Activated CD4-positive, alpha-beta T cell treated with anti-CD3 and anti-CD28 coated beads, Interleukin-2, amount 10 ng/mL, durations not matched to agents 24 days and 14 days (primary cell): ENCODE measurements around the gene PLEKHS1. TPM values are rescaled to one million over a fixed set of nuclear protein-coding genes. Genes with fewer than 3 reads are reported as not detected.

Experiments used
- DNase-seq: peaks from one replicate; pipeline ENCODE4 v3.0.0; 2022
- H3K27ac Mint-ChIP-seq: one replicate; pipeline ENCODE4 v1.8.0; 2022; ENCODE audit warnings: mild to moderate bottlenecking, mixed read lengths
- H3K27me3 Mint-ChIP-seq: one replicate; pipeline ENCODE4 v1.8.0; 2022; ENCODE audit warnings: mixed read lengths
- H3K36me3 Mint-ChIP-seq: one replicate; pipeline ENCODE4 v1.8.0; 2022; ENCODE audit warnings: low read depth, mild to moderate bottlenecking, mixed read lengths
- H3K4me1 Mint-ChIP-seq: one replicate; pipeline ENCODE4 v1.8.0; 2021; ENCODE audit warnings: mixed read lengths
- H3K4me3 Mint-ChIP-seq: one replicate; pipeline ENCODE4 v1.8.0; 2022; ENCODE audit warnings: mild to moderate bottlenecking, moderate library complexity, mixed read lengths
- H3K9me3 Mint-ChIP-seq: one replicate; pipeline ENCODE4 v1.8.0; 2021; ENCODE audit warnings: mixed read lengths
- intact Hi-C: fragments of 100-400 bp; cut with micrococcal nuclease; formaldehyde crosslinking; loops from one replicate; pipeline ENCODE4 v1.15.1; 2023
- total RNA-seq: library from RNA; stranded (reverse); gene quantifications from 2 replicates; pipeline ENCODE4 v1.2.3, GENCODE V29; 2022

Gene PLEKHS1
- total RNA-seq, 1 donor from 2014 or later, result not detected

DNA sequence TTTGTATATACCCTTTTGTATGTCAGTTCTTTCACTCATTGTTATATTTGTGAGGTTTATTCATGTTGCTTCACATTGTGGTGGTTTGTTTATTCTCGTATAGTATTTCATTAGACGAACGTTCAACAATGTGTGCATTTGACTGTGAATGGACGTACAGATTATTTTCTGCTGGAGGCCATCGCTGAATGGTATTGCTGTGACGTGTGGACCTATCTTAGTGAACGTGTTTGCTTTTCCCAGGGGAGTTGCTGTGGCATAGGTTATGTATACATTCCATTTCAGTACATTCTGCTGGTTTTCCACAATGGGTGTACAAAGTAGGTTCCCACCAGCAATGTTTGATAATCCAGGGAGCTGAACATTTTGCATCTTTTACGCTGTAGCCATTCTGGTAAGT lies 31.1 kb upstream of the PLEKHS1 start:
- no peaks in the 10 kb centered on the region for H3K9me3 Mint-ChIP-seq
- no peak overlapping the region for H3K27ac Mint-ChIP-seq
- intact Hi-C loops, result no loop called here
- peaks cover 6% of the 10 kb centered on the region for H3K4me1 Mint-ChIP-seq
- peaks cover 57% of the 10 kb centered on the region for H3K36me3 Mint-ChIP-seq
- H3K27me3 Mint-ChIP-seq, result no peaks in the 10 kb centered on the region
- no peak for DNase-seq
- H3K4me3 Mint-ChIP-seq, result no peak overlapping the region

DNA sequence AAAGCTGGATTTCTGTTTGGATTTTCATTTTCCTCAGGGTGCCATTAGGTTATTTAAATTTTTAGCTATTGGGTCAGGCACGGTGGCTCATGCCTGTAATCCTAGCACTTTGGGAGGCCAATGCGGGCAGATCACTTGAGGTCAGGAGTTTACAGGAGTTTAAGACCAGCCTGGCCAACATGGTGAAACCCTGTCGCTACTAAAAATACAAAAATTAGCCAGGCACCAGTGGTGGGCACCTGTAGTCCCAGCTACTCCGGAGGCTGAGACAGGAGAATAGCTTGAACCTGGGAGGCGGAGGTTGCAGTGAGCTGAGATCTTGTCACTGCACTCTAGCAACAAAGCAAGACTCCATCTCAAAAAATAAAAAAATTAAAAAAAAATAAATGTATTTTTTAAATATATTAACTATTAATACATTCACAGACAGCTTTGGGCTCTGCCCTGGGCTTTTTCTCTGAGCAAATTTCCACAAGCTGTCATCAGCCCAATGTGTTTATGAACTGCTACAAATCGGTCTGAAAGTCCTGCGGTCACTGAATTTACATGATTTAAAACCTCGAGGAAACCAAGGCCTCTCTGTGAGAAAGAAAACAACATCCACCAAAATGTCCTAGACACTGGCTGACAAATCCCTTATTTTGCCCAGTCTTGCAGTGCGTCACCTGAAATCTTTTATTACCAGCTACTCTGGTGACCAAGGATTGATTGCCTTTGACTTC lies 19.2 kb upstream of the PLEKHS1 start:
- intact Hi-C loops, result no loop called here
- no peaks in the 10 kb centered on the region for H3K9me3 Mint-ChIP-seq
- H3K27me3 Mint-ChIP-seq, result no peaks in the 10 kb centered on the region
- no peak overlapping the region for H3K4me3 Mint-ChIP-seq
- H3K27ac Mint-ChIP-seq, result no peak overlapping the region
- no peaks in the 10 kb centered on the region for H3K4me1 Mint-ChIP-seq
- no peak for DNase-seq
- peaks cover 31% of the 10 kb centered on the region for H3K36me3 Mint-ChIP-seq

DNA sequence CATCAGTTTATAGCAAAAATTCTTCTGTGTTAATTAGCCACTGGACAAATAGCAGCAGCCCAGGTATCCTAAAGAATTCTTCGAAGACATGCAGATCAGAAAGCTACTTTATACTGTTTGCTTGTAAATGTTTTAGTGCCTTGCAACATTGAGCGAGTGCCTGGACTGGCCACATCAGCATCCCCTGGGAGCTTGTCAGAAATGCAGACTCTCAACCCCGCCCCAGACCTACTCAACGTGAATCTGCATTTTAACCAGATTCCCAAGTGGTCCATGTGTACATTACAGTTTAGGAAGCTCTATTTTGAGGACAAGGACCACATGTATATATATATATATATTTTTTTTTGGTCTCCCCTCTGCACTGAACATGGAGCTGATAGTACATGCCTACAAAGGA lies 18.5 kb upstream of the PLEKHS1 start:
- peaks cover 26% of the 10 kb centered on the region for H3K36me3 Mint-ChIP-seq
- no peaks in the 10 kb centered on the region for H3K27me3 Mint-ChIP-seq
- H3K9me3 Mint-ChIP-seq, result no peaks in the 10 kb centered on the region
- H3K4me1 Mint-ChIP-seq, result no peaks in the 10 kb centered on the region
- no peak overlapping the region for H3K4me3 Mint-ChIP-seq
- intact Hi-C loops, result no loop called here
- no peak for DNase-seq
- H3K27ac Mint-ChIP-seq, result no peak overlapping the region

DNA sequence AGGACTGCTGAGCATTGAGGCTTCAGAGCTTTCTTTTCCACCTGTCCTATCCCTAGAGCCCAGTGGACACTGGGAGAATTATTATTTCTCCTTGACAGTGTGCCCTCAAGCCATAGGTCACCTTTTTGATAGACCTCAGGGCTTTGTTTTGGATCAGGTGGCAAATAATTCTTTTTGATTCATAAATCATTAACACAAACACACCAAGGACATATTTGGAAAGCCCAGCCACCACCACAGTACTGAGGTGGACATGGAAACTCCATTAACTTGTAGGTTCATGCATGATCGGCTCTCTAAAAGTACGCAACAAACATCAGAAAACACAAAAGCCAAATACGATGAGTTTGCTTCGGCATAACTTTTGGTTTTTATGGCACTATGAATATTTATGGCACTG lies 17.8 kb upstream of the PLEKHS1 start:
- Mint-ChIP-seq H3K27me3 (no peaks in the 10 kb centered on the region), H3K4me3 (no peak overlapping the region), H3K36me3 (peaks cover 20% of the 10 kb centered on the region), H3K4me1 (no peaks in the 10 kb centered on the region), H3K9me3 (no peaks in the 10 kb centered on the region), H3K27ac (no peak overlapping the region)
- intact Hi-C loops, result no loop called here
- no peak for DNase-seq

DNA sequence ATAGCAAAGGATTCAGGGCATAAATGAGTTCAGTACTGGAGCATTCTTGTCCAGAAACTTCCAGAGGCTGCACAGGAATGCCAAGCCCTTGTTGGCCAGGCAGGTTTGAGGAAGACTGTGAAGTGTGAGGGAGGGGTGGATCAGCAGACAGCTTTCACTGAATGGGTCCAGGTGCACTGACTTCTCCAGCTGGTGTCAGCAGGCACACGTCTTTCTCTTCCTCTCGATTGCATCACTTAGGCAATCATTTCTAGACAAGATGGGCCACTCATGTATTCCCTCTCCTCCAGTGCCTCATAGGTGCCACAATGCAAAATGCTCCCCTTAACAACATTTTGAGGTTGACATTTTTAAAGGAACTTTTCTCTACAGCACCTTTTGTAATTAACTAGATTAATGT lies 15.6 kb upstream of the PLEKHS1 start:
- intact Hi-C loops, result no loop called here
- Mint-ChIP-seq H3K36me3 (peaks cover 4% of the 10 kb centered on the region), H3K27ac (no peak overlapping the region), H3K27me3 (peaks cover 3% of the 10 kb centered on the region), H3K4me3 (no peak overlapping the region), H3K9me3 (no peaks in the 10 kb centered on the region), H3K4me1 (no peaks in the 10 kb centered on the region)
- no peak for DNase-seq

DNA sequence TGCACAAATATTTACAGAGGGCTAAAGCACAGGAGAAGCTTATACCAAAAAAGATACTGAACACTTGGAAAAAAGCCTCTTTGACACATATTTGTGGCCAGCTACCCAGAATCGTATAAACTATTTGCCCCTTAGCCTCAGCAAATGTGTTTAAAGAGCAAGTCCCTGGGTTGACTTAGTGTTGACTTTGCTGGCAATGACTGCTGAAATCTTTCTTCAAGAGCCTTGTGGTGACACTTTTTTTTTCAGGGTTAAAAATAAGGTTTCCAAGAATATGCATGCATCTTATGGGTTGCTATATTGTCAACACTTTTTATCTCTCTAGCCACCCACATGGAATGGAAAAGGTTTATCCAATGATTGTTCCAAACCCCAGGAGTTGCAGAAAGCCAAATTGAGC lies 14.9 kb upstream of the PLEKHS1 start:
- peaks cover 2% of the 10 kb centered on the region for H3K36me3 Mint-ChIP-seq
- intact Hi-C loops, result no loop called here
- no peaks in the 10 kb centered on the region for H3K4me1 Mint-ChIP-seq
- peaks cover 3% of the 10 kb centered on the region for H3K27me3 Mint-ChIP-seq
- no peak for DNase-seq
- no peaks in the 10 kb centered on the region for H3K9me3 Mint-ChIP-seq
- H3K27ac Mint-ChIP-seq, result no peak overlapping the region
- no peak overlapping the region for H3K4me3 Mint-ChIP-seq

DNA sequence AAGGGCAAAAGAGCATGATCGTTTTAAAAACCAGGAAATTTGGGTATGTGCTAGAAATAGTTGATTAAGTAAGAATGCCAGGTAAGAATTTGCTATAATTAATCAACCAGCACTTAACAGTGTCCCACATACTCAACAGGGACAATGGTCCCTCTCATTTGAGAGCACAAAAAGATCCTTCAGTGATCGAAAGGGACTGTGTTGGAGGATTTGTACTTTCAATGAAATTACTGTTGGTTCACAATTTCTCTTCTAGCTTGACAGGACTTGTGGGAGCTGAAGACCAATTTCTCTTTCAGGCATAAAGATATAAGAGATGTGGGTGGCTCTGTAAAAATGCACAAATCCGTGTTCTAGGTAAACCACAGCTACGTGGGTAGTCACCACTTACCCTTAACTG lies 12.5 kb upstream of the PLEKHS1 start:
- Mint-ChIP-seq H3K4me3 (no peak overlapping the region), H3K27ac (no peak overlapping the region), H3K9me3 (peaks cover under 1% of the 10 kb centered on the region), H3K27me3 (peaks cover 5% of the 10 kb centered on the region), H3K36me3 (no peaks in the 10 kb centered on the region), H3K4me1 (no peaks in the 10 kb centered on the region)
- intact Hi-C loops, result no loop called here
- no peak for DNase-seq

DNA sequence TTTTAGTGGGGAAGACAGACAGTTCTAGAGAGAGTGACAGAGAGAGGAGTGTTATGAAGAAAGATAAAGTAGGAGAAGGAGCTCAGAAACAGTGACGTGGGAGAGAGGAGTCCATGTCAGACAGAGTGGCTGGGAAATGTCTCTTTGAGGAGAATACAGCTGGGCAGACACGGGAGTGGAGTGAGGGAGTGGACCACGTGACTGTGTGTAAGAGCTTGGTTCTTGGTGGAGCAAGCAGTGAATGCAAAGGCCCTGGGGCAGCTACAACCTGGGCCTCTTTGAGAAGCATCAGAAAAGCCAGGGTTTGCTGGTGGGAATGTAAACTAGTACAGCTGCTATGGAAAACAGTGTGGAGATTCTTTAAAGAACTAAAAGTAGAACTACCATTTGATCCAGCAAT lies 11.9 kb upstream of the PLEKHS1 start:
- Mint-ChIP-seq H3K36me3 (no peaks in the 10 kb centered on the region), H3K4me3 (no peak overlapping the region)

DNA sequence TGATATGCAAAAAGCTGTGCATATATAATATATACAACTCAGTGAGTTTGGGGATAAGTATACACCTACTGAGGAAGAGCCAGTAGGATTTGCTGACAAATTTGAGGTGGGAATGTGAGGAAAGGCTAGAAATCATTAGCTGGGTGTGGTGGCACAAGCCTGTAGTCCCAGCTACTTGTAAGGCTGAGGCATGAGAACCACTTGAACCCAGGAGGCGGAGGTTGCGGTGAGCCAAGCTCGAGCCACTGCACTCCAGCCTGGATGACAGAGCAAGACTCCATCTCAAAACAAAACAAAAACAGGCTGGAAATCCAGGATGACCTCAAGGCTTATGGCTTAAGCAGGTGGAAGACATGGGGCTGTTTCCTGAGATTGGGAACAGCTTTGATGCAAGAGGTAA lies 10.6 kb upstream of the PLEKHS1 start:
- DNase-seq, result no peak
- H3K27ac Mint-ChIP-seq, result no peak overlapping the region
- no peaks in the 10 kb centered on the region for H3K4me1 Mint-ChIP-seq
- H3K36me3 Mint-ChIP-seq, result no peaks in the 10 kb centered on the region
- peaks cover 8% of the 10 kb centered on the region for H3K9me3 Mint-ChIP-seq
- intact Hi-C loops, result no loop called here
- H3K27me3 Mint-ChIP-seq, result peaks cover 10% of the 10 kb centered on the region
- H3K4me3 Mint-ChIP-seq, result no peak overlapping the region

More for the DNA sequence above, 11.9 kb upstream of the PLEKHS1 start:
- Mint-ChIP-seq H3K4me1 (no peaks in the 10 kb centered on the region), H3K27me3 (peaks cover 9% of the 10 kb centered on the region), H3K27ac (no peak overlapping the region), H3K9me3 (peaks cover 6% of the 10 kb centered on the region)
- intact Hi-C loops, result no loop called here
- no peak for DNase-seq

DNA sequence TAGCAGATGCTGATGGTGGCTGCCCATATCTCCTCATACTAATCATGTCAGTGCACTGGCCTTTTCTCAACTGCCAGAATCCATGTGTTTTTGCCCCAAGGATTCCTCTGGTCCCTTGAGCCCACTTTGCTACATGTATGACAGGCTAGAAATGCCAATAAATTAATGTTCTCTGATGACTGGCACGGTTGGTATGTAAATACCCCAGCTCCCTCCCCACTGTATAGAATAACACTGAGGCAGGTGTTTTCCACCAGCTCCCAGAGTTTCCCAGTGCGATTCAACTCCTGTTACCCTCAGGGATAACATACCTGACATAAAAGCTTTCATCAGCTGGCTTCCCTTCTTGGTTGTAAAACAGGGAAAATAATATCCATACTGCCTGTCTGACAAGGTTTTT lies 9.0 kb upstream of the PLEKHS1 start:
- peaks cover 12% of the 10 kb centered on the region for H3K27me3 Mint-ChIP-seq
- DNase-seq, result no peak
- H3K4me1 Mint-ChIP-seq, result no peaks in the 10 kb centered on the region
- intact Hi-C loops, result no loop called here
- no peaks in the 10 kb centered on the region for H3K36me3 Mint-ChIP-seq
- no peak overlapping the region for H3K27ac Mint-ChIP-seq
- peaks cover 12% of the 10 kb centered on the region for H3K9me3 Mint-ChIP-seq
- no peak overlapping the region for H3K4me3 Mint-ChIP-seq

DNA sequence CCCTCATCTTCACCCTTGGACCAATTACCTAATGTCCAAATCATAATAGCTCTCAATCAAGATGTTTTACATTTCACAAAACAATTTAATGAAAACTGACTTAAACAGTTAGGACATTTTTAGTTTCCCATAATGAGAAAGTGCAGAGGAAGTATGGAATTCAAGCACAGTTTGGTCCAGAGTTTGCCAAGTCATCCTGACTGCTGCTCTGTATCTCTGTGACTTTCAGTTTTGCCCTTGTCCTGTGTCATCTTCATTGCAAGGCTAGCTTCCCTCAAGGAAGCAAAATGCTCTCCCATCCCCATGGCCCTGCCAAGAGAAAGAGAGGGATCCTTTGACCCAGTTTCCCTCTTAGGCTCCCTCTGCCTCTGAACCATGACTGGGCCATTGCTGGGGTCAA lies 7.9 kb upstream of the PLEKHS1 start:
- intact Hi-C loops, result no loop called here
- peaks cover 12% of the 10 kb centered on the region for H3K9me3 Mint-ChIP-seq
- no peak overlapping the region for H3K27ac Mint-ChIP-seq
- H3K4me3 Mint-ChIP-seq, result no peak overlapping the region
- H3K4me1 Mint-ChIP-seq, result no peaks in the 10 kb centered on the region
- DNase-seq, result no peak
- peaks cover 12% of the 10 kb centered on the region for H3K27me3 Mint-ChIP-seq
- H3K36me3 Mint-ChIP-seq, result no peaks in the 10 kb centered on the region

DNA sequence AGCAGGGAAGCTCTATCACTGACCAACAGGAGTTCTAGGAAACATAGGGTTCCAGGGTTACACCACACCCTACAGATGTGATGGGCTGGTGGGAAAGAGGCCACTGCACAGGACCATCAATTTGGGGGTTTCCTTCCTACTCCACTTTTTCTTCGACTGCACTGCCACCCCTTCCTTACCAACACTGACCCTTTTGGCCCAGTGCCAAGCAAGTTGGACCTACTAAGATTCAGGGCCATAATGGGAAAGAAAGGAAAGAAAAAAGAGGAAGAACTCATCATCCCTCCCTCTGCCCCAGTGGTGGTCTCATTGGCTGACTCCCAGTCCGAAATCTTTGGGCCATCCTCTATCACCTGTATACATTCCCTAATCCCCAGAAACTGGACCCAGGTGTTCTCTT lies 6.1 kb upstream of the PLEKHS1 start:
- no peak overlapping the region for H3K27ac Mint-ChIP-seq
- intact Hi-C loops, result no loop called here
- peaks cover 10% of the 10 kb centered on the region for H3K27me3 Mint-ChIP-seq
- H3K9me3 Mint-ChIP-seq, result peaks cover 12% of the 10 kb centered on the region
- DNase-seq, result no peak
- no peak overlapping the region for H3K4me3 Mint-ChIP-seq
- no peaks in the 10 kb centered on the region for H3K36me3 Mint-ChIP-seq
- H3K4me1 Mint-ChIP-seq, result no peaks in the 10 kb centered on the region

DNA sequence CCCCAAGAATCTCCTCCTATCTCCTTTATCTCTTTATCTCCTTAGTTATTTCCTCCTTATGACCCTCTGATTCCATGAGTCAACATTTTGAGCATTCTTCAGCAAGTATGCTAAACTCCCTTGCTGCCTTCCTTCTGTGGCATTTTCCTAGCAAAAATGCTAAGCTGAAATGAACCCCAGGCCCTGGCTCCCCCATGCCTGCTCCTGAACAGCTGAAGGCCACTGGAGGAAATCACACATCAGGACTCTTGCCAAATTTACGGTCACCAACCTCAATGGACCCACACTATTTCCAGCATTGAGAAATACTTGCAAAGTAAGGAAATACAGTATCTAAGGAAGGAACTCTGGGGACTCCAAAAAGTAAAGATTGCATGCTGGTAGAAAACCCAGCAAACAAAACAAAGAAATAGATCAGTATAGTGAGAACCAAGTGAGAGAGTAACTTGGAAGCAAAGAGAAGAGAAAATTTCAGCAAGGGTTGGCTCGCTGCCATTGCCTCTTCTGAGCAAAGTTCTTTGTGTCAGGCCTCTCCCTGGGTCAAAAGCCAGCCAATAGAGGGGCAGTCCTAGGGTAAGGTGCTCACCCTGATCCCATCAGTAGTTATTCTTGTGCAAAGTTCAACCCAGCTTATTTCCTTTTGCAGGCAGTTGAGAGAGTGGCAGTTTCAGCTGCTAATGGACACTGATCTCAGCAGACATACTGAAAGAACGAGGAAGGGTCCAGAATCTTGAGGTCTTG lies 5.1 kb upstream of the PLEKHS1 start:
- no peaks in the 10 kb centered on the region for H3K36me3 Mint-ChIP-seq
- no peak overlapping the region for H3K27ac Mint-ChIP-seq
- no peak overlapping the region for H3K4me3 Mint-ChIP-seq
- H3K9me3 Mint-ChIP-seq, result peaks cover 12% of the 10 kb centered on the region
- no peak for DNase-seq
- intact Hi-C loops, result no loop called here
- no peaks in the 10 kb centered on the region for H3K4me1 Mint-ChIP-seq
- peaks cover 14% of the 10 kb centered on the region for H3K27me3 Mint-ChIP-seq

DNA sequence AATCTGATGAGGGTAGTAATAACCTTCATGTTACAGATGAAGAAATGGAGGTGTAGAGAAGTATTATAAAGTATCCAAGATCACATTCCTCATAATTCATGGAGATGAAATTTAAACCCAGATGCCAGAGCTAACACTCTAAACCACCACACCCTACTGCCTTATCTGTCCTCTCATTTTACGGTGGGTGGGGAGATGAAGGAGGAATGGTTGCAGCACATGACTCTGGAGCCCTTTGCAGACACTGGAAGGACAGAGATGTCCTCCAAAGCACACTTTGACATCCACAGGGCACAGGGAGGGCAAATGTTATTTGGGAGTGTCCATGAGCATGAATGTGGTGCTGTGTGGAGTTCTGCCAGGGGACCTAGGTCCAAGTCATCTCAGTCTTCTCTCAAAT lies 1.1 kb downstream of the PLEKHS1 start:
- Mint-ChIP-seq H3K4me3 (no peak overlapping the region), H3K9me3 (no peaks in the 10 kb centered on the region), H3K27ac (no peak overlapping the region), H3K36me3 (no peaks in the 10 kb centered on the region), H3K27me3 (peaks cover 16% of the 10 kb centered on the region), H3K4me1 (no peaks in the 10 kb centered on the region)
- intact Hi-C loops, result no loop called here
- DNase-seq, result no peak
